Islet of Langerhans (tissue), 1 donor: ENCODE data around the gene PFKFB3.
"Not testable (repeated sequence)": the region's sequence is repeated elsewhere in the genome, so short reads cannot be mapped to it uniquely, and the experiment has no call there.

Source experiments
- FAIRE-seq: peaks from one replicate; lab custom pipeline; 2011; peaks lifted over from hg19 to GRCh38; lab: Jason Lieb, UNC

PFKFB3 gene

GRCh38 chr10:6274484-6274883 lies 71.8 kb downstream of the PFKFB3 start:
- no peak for FAIRE-seq

- no peak for FAIRE-seq
Observed at GRCh38 chr10:6275022-6275997, 72.6 kb downstream of the PFKFB3 start.

- no peak for FAIRE-seq
Observed at GRCh38 chr10:6276356-6276755, 73.6 kb downstream of the PFKFB3 start.

- no peak for FAIRE-seq
Observed at GRCh38 chr10:6278519-6279120, 75.9 kb downstream of the PFKFB3 start.

- no peak for FAIRE-seq
Observed at GRCh38 chr10:6279540-6280267, 77.0 kb downstream of the PFKFB3 start.

GRCh38 chr10:6280291-6280690 lies 77.6 kb downstream of the PFKFB3 start:
- FAIRE-seq, result no peak

GRCh38 chr10:6282454-6282958 lies 79.8 kb downstream of the PFKFB3 start:
- no peak for FAIRE-seq

GRCh38 chr10:6283655-6284054 lies 80.9 kb downstream of the PFKFB3 start:
- no peak for FAIRE-seq

- FAIRE-seq, result not testable (repeated sequence)
Observed at GRCh38 chr10:6290621-6291020, 87.9 kb downstream of the PFKFB3 start.

- no peak for FAIRE-seq
Observed at GRCh38 chr10:6292741-6293151, 90.0 kb downstream of the PFKFB3 start.

- FAIRE-seq, result not testable (repeated sequence)
Observed at GRCh38 chr10:6296425-6296824, 93.7 kb downstream of the PFKFB3 start.

- FAIRE-seq, result no peak
Observed at GRCh38 chr10:6296828-6297251, 94.1 kb downstream of the PFKFB3 start.

GRCh38 chr10:6297522-6297921 lies 94.8 kb downstream of the PFKFB3 start:
- no peak for FAIRE-seq

GRCh38 chr10:6297951-6298381 lies 95.2 kb downstream of the PFKFB3 start:
- no peak for FAIRE-seq

- no peak for FAIRE-seq
Observed at GRCh38 chr10:6298428-6298827, 95.7 kb downstream of the PFKFB3 start.

- no peak for FAIRE-seq
Observed at GRCh38 chr10:6299234-6299633, 96.5 kb downstream of the PFKFB3 start.

GRCh38 chr10:6299743-6300105 lies 97.0 kb downstream of the PFKFB3 start:
- FAIRE-seq, result no peak

GRCh38 chr10:6300106-6300783 lies 97.5 kb downstream of the PFKFB3 start:
- FAIRE-seq, result no peak

GRCh38 chr10:6300784-6301460 lies 98.2 kb downstream of the PFKFB3 start:
- FAIRE-seq, result no peak

GRCh38 chr10:6301488-6302075 lies 98.8 kb downstream of the PFKFB3 start:
- no peak for FAIRE-seq
